Endothelial cell of umbilical vein (primary cell): ENCODE data around the gene RALGPS2. TPM values are rescaled to one million over a fixed set of nuclear protein-coding genes. Genes with fewer than 3 reads are reported as not detected.

Experiments used
- BruUV-seq: library from RNA; stranded (reverse); fragments of 400-500 nt; replicated peaks from 2 replicates; lab custom pipeline; 2021; lab: Mats Ljungman, UMichigan
- CTCF ChIA-PET: fragments of 300-600, 350-600 bp; sonication (Branson Sonifier 250); formaldehyde crosslinking; loops from one replicate; lab custom pipeline; 2021; ENCODE audit warnings: antibody characterized with exemption, inconsistent platforms; lab: Charles Lee
- POLR2A ChIA-PET: fragments of 300-600, 350-600 bp; sonication (Branson Sonifier 250); formaldehyde crosslinking; loops from one replicate; lab custom pipeline; 2021; ENCODE audit warnings: antibody characterized with exemption, inconsistent platforms; lab: Charles Lee
- DNase-seq: peaks from one replicate; pipeline ENCODE4 v3.0.0-alpha.2; 2011; ENCODE audit warnings: low read depth, low spot score
- FAIRE-seq: peaks from 2 replicates; lab custom pipeline; 2011; peaks lifted over from hg19 to GRCh38; lab: Jason Lieb, UNC
- H2AFZ ChIP-seq: 2 replicates; pipeline ENCODE4 v1.6.0; 2012; ENCODE audit warnings: low read depth, low read length, control low read depth, inconsistent platforms
- H3K27ac ChIP-seq: 2 replicates; pipeline ENCODE4 v1.5.1; 2011; ENCODE audit warnings: low read depth, mild to moderate bottlenecking, control low read depth, low read length, moderate library complexity; ENCODE audit not compliant: insufficient read depth
- H3K27me3 ChIP-seq, 2 experiments: 2 replicates each; pipeline versions ENCODE4 v1.6.0 to v1.6.1; 2011; ENCODE audit warnings: low read length in 2 of 2, mixed read lengths in 1 of 2; ENCODE audit not compliant: control insufficient read depth in 2 of 2, insufficient read depth in 2 of 2
- H3K36me3 ChIP-seq, 2 experiments: 2 replicates in 1 of 2; 3 replicates in 1 of 2; pipeline ENCODE4 v1.5.1; 2011; ENCODE audit warnings: low read length in 2 of 2, mild to moderate bottlenecking in 1 of 2, moderate library complexity in 1 of 2; ENCODE audit not compliant: control insufficient read depth in 2 of 2, insufficient read depth in 2 of 2; ENCODE audit errors: extremely low read depth in 1 of 2
- H3K4me1 ChIP-seq: 3 replicates; pipeline ENCODE4 v1.5.1; 2011; ENCODE audit warnings: mild to moderate bottlenecking, low read length; ENCODE audit not compliant: control insufficient read depth, insufficient read depth; ENCODE audit errors: extremely low read depth
- H3K4me2 ChIP-seq: 2 replicates; pipeline ENCODE4 v1.6.1; 2011; ENCODE audit warnings: low read length, control low read depth, mixed read lengths; ENCODE audit not compliant: insufficient read depth
- H3K4me3 ChIP-seq, 3 experiments: fragments of 200-600 bp in 1 of 3; sonication (generic), shearing (Covaris generic) in 1 of 3; replicated peaks in 1 of 3; 2 replicates each; pipeline ENCODE4 v1.5.1; 2011 to 2016; ENCODE audit warnings: control low read depth in 3 of 3, low read length in 3 of 3, mild to moderate bottlenecking in 2 of 3, inconsistent platforms in 1 of 3, low read depth in 1 of 3, moderate library complexity in 1 of 3; ENCODE audit not compliant: insufficient read depth in 1 of 3
- H3K79me2 ChIP-seq: 2 replicates; pipeline ENCODE4 v1.6.0; 2012; ENCODE audit warnings: low read length, inconsistent platforms; ENCODE audit not compliant: control insufficient read depth, insufficient read depth
- H3K9ac ChIP-seq: replicated peaks from 2 replicates; pipeline ENCODE3; 2011; ENCODE audit warnings: low read length, control low read depth; ENCODE audit not compliant: insufficient read depth; ENCODE audit errors: extremely low read depth
- H3K9me1 ChIP-seq: replicated peaks from 3 replicates; pipeline ENCODE4 v1.6.0; 2011; ENCODE audit warnings: mild to moderate bottlenecking, low read length; ENCODE audit not compliant: control insufficient read depth, insufficient read depth; ENCODE audit errors: extremely low read depth
- H3K9me3 ChIP-seq: replicated peaks from 2 replicates; pipeline ENCODE4 v1.5.1; 2012; ENCODE audit warnings: low read length, inconsistent platforms; ENCODE audit not compliant: control insufficient read depth, insufficient read depth
- H4K20me1 ChIP-seq: replicated peaks from 2 replicates; pipeline ENCODE3; 2011; ENCODE audit warnings: mild to moderate bottlenecking, low read length; ENCODE audit not compliant: control insufficient read depth, insufficient read depth; ENCODE audit errors: extremely low read depth
- EZH2 ChIP-seq: IDR thresholded peaks from 2 replicates; pipeline ENCODE4 v1.6.1; 2012; ENCODE audit warnings: borderline replicate concordance, low read depth, mild to moderate bottlenecking, moderate library complexity, low read length, inconsistent platforms; ENCODE audit not compliant: severe bottlenecking
- FOS ChIP-seq: IDR thresholded peaks from 2 replicates; pipeline ENCODE4 v1.6.1; 2011; ENCODE audit warnings: mild to moderate bottlenecking, low read length, moderate library complexity, borderline replicate concordance; ENCODE audit not compliant: insufficient read depth
- GATA2 ChIP-seq: IDR thresholded peaks from 2 replicates; pipeline ENCODE4 v1.7.0; 2011; ENCODE audit warnings: low read depth, mild to moderate bottlenecking, moderate library complexity, mixed read lengths, low read length; ENCODE audit not compliant: insufficient read length, insufficient read depth
- JUN ChIP-seq: IDR thresholded peaks from 2 replicates; pipeline ENCODE4 v1.6.1; 2011; ENCODE audit warnings: borderline replicate concordance, low read depth; ENCODE audit not compliant: insufficient read length, insufficient read depth
- MYC ChIP-seq: IDR thresholded peaks from one replicate; pipeline ENCODE4 v1.6.1; 2011; ENCODE audit warnings: mild to moderate bottlenecking, low read depth, low read length
- POLR2A ChIP-seq: IDR thresholded peaks from 2 replicates; pipeline ENCODE4 v1.6.1; 2012; ENCODE audit warnings: low read depth, mild to moderate bottlenecking, control low read depth, low read length
- POLR2AphosphoS5 ChIP-seq: IDR thresholded peaks from 2 replicates; pipeline ENCODE4 v1.6.1; 2012; ENCODE audit warnings: low read depth, mild to moderate bottlenecking, control low read depth, low read length, moderate library complexity; ENCODE audit not compliant: insufficient read depth
- dilution Hi-C: fragments of 300-500 bp; cut with MboI; formaldehyde crosslinking; loops from one replicate; pipeline ENCODE4 v1.15.0; 2019; ENCODE audit warnings: low sequenced_read_pairs; ENCODE audit not compliant: extremely low pct_ligation_motif_present
- intact Hi-C: fragments of 100-400 bp; cut with micrococcal nuclease; formaldehyde crosslinking; loops from one replicate; pipeline ENCODE4 v1.10.0; 2022
- polyA plus RNA-seq, 4 experiments: library from polyadenylated mRNA; depleted of rRNA in 3 of 4; stranded (reverse) in 3 of 4; unstranded in 1 of 4; fragments of >200 nt; gene quantifications; 2 replicates each; pipeline versions ENCODE4 v1.2.1 to v1.2.3, GENCODE V29; 2011 to 2012; ENCODE audit warnings: missing spikeins in 1 of 4
- total RNA-seq: library from RNA; stranded (reverse); gene quantifications from 2 replicates; pipeline ENCODE4 v1.2.3, GENCODE V29; 2021
- TF ChIP-seq, protein P1 (sequence below), 2 donors: IDR thresholded peaks; 1 replicate in 1 of 2; 2 replicates in 1 of 2; pipeline ENCODE4 v1.5.1; 2011; ENCODE audit warnings: low read length in 2 of 2, mild to moderate bottlenecking in 2 of 2, moderate library complexity in 2 of 2, control low read depth in 1 of 2, inconsistent platforms in 1 of 2, low read depth in 1 of 2; ENCODE audit not compliant: insufficient read depth in 1 of 2; ENCODE audit errors: extremely low read depth in 1 of 2
- TF ChIP-seq, protein P2 (sequence below): IDR thresholded peaks from 2 replicates; pipeline ENCODE4 v1.6.1; 2011; ENCODE audit not compliant: insufficient read depth, insufficient read length

RALGPS2 gene
- total and polyA plus RNA-seq, 2 donors (not counting 3 experiments of a cell fraction or from before 2014, with no cell fraction given): 4.6 to 27.7 TPM

DNA sequence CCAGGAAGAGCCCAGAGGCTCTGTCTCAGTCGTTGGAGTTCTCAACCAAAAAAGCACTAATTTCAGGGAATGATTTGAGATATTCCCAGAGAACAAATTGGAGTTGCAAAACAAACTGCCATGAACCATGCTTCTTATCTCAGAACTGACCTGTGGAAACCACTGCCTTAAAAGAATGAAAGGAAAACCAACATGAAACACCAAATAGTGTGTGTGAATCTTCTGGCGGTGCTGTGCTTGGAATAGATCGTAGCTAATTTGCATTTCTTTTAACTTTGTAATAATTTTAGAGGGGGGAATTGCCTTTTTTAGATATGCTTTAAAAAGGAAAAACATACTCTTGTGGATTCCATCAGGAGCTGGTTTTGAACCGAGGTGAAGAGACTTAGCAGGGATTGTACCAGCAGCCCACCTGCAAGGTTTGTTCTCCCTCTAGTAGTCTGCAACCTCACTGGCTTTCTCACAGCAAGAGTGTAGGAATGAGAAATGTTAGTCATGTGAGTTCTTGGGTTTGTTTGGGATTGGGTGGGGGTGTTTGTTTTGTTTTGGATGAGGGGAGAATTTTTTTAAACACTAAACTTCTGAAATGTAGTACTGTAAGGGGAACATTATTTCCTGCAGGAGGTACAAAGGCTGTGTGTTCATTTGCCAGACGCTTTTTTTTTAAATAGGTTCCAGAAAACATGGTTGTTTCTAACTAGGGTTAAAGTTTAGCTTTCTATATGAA, 191.6 kb downstream of the RALGPS2 start:
- Histone ChIP-seq H3K36me3 (peaks cover 0 to 6% of the 10 kb centered on the region in 2 experiments), H3K9me1 (no peaks in the 10 kb centered on the region), H3K4me2 (no peak overlapping the region), H3K4me1 (no peaks in the 10 kb centered on the region), H3K9ac (no peak overlapping the region), H3K79me2 (no peaks in the 10 kb centered on the region), H3K27ac (no peak overlapping the region), H3K9me3 (no peaks in the 10 kb centered on the region), H2AFZ (no peak overlapping the region), H3K27me3 (no peaks in the 10 kb centered on the region), H4K20me1 (no peaks in the 10 kb centered on the region), H3K4me3 (no peak overlapping the region)
- ChIA-PET CTCF (interaction anchor here (2.0 to 2.4 kb wide), 3 partner anchors 10 to 86 kb away, joined by 5 to 6 read pairs (median 5); no protein-coding TSS in a partner anchor), POLR2A (no interaction called here)
- intact Hi-C loops: no loop called here
- no peak for TF ChIP-seq POLR2AphosphoS5
- no peak for TF ChIP-seq JUN
- TF ChIP-seq POLR2A: no peak
- no peak for TF ChIP-seq MYC
- no peak for TF ChIP-seq FOS
- TF ChIP-seq EZH2: no peak
- TF ChIP-seq, protein P1, sequence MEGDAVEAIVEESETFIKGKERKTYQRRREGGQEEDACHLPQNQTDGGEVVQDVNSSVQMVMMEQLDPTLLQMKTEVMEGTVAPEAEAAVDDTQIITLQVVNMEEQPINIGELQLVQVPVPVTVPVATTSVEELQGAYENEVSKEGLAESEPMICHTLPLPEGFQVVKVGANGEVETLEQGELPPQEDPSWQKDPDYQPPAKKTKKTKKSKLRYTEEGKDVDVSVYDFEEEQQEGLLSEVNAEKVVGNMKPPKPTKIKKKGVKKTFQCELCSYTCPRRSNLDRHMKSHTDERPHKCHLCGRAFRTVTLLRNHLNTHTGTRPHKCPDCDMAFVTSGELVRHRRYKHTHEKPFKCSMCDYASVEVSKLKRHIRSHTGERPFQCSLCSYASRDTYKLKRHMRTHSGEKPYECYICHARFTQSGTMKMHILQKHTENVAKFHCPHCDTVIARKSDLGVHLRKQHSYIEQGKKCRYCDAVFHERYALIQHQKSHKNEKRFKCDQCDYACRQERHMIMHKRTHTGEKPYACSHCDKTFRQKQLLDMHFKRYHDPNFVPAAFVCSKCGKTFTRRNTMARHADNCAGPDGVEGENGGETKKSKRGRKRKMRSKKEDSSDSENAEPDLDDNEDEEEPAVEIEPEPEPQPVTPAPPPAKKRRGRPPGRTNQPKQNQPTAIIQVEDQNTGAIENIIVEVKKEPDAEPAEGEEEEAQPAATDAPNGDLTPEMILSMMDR (IDR thresholded peaks at IDR 0.05; ENCODE audit: extremely low read depth in 1 of 2, insufficient read depth in 1 of 2, low read depth in 1 of 2, low read length in 2 of 2): no peak
- TF ChIP-seq, protein P2, sequence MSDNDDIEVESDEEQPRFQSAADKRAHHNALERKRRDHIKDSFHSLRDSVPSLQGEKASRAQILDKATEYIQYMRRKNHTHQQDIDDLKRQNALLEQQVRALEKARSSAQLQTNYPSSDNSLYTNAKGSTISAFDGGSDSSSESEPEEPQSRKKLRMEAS: no peak
- TF ChIP-seq GATA2: no peak
- BruUV-seq: TSS peak; percentile 13
- FAIRE-seq: no peak
- no peak for DNase-seq
- dilution Hi-C loops: no loop called here
